Skin epidermis (tissue), 12 donors: ENCODE data around the gene KIF12.

Experiments
- H3K27ac ChIP-seq, 21 experiments: fragments of 200-600 bp; sonication (generic) in 11 of 21; one replicate each; pipeline ENCODE4 v1.5.0; 2020; ENCODE audit warnings: mild to moderate bottlenecking in 3 of 21, inconsistent platforms in 2 of 21, moderate library complexity in 2 of 21
- H3K4me3 ChIP-seq, 7 experiments: fragments of 200-600 bp; sonication (generic) in 2 of 7; one replicate each; pipeline ENCODE4 v1.5.0; 2020; ENCODE audit warnings: inconsistent platforms in 2 of 7, mild to moderate bottlenecking in 2 of 7, moderate library complexity in 1 of 7

Gene KIF12

DNA sequence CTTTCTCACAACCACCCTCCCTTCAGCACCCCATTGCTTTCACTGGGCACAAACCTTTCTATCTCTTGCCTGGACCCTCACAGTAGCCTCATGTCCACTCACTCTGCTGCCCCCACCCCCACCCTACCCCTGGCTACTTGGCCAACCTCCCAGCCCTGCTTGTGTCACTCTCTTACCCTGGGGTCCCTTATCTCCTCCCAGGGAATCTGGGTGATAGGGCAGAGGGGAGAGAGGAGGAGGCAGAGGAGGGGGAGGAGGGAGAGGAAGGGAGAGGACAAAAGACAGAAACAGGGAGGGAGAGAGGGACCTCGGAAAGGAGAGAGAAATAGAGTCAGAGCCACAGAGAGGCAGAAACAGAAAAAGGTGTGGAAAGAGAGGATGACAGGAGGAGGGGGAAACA is 25.0 kb upstream of the KIF12 start:
- H3K4me3 ChIP-seq: no peak overlapping the region
- no peak overlapping the region for H3K27ac ChIP-seq

DNA sequence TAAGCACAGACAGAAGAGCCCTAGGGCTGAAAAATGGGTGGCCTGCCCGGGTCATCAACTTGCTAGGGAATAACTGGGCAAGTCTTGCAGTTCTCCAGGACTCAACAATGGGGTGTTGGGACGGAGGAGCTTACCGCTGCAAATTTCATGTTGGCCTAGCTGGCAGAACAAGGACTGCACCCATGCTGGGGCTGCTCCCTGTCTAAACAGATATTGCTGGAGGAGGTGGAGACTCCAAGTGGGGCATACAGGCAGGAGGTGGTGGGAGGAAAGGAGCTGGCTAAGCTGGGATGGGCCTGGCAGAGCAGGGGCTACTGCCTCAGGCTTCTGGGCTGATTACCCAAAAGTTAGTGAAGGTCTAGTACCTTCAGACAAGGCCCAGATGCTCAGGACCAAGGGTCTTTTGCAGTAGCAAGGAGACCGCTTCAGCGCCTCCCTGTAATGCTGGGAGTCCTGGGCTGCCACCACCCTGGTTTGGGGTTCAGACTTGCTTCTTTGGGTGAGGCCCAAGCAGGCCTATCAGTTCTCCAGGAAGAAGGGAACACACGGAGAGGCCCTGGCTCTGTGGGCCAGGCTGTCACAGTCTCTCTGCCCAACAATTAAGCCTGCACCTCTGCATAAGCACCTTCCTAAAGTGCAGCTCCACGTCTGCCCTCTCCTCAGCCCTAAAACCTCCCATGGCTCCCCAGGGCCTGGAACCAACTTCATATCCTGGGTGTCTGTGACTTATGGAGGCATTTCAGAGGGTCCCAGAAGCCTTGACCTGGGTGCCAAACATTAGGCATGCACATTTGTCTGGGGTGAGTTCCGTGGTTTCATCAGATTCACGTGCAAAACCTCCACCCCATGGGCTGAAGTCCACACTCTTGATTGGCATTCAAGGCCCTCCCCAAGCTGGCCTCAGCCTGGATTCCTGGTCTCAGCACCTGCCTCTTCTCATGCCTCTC is 24.2 kb upstream of the KIF12 start:
- H3K27ac ChIP-seq: no peak overlapping the region
- no peak overlapping the region for H3K4me3 ChIP-seq

DNA sequence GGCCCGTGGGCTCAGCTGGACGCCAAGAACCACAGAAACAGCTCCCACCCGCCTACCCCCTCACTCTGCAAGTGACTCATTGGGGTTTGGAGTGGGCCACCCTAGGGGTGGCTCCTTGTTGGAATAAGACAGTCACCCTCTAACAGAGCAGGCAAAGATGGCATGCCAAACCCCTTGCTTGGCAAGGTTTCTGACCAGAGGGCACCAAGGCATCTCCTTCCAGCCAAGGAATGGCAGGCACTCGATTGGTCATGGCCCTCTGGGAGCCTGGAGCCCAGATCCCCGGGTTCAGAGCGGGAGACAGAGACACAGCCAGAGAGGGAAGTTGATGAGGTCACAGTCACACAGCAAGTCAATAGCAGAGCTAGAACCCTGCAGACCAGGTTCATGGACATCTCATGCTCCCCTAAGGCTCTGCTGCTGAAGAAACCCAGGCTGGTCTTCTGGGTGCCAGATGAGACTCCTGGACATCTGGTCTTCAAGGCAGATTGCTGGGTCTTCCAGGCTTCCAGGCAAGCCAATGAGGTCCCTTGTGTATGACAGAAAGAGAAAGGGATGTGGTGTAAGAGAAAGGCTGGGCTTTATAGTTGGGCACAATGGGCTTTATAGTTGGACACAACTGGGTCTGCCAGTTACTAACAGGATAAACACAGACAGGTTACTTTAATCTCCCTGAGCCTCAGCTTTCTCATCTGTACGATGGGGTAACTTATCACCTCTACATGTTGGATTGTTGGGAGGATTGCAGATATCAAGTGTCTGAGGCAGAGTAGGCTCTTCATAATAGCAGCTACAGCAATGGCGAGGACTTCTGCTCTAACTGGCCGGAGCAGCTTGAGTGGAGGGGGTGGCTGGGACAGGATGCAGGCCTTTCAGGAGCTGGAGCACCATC is 23.3 kb upstream of the KIF12 start:
- no peak overlapping the region for H3K27ac ChIP-seq
- H3K4me3 ChIP-seq: no peak overlapping the region

- no peak overlapping the region for H3K27ac ChIP-seq
- H3K4me3 ChIP-seq: no peak overlapping the region
Observed at GRCh38 chr9:114121227-114122135, 22.4 kb upstream of the KIF12 start.

GRCh38 chr9:114120192-114121014 is 21.3 kb upstream of the KIF12 start:
- H3K27ac ChIP-seq: no peak overlapping the region

GRCh38 chr9:114119242-114120191 is 20.4 kb upstream of the KIF12 start:
- Histone ChIP-seq H3K4me3 (no peak overlapping the region), H3K27ac (no peak overlapping the region)

More at GRCh38 chr9:114120192-114121014, 21.3 kb upstream of the KIF12 start:
- H3K4me3 ChIP-seq: no peak overlapping the region

DNA sequence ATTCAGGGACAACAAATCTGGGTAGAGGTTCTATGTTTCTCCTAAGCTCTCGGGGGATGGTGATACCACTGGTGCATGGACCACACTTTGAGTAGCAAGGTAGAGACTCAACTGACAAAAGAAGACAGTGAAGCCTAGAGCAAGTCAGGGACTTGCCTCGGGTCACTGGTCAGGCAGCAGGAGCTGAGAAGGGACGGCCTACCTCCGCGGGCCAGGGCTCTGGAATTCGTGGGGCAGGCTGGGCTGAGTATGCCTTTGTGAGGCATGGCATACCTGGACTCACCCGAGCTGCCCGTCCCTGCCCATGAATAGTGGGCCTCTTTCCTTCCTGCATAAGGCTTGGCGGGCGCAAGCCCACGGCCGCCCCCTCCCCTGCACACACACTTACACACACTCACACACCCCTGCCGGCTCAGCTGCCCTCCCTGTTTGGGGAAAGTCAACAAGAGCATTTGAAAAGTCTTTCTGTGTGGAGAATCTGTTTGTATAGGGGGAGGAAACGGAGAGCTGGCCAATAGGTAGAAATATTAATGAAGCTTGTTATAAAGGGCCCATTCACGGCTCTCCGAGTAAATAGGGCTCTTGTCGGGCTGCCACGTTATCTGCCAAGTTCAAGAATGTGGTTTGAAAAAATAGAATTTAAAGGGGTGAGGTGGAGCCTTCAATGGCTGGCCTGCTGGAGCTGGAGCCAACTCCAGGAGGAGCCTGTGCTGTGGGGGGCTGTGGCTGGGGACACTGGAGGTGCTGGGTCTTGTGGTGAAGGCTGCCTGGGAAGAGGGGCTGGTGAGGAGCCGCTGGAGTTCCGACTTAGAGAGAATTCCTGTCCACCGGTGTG is 19.1 kb upstream of the KIF12 start:
- Histone ChIP-seq H3K4me3 (no peak overlapping the region), H3K27ac (peak overlapping the region in 1 of 21 experiments; percentile 16)

GRCh38 chr9:114117614-114117995 is 18.5 kb upstream of the KIF12 start:
- no peak overlapping the region for H3K27ac ChIP-seq
- no peak overlapping the region for H3K4me3 ChIP-seq

GRCh38 chr9:114116126-114116747 is 17.1 kb upstream of the KIF12 start:
- Histone ChIP-seq H3K4me3 (no peak overlapping the region), H3K27ac (no peak overlapping the region)

GRCh38 chr9:114115654-114116125 is 16.6 kb upstream of the KIF12 start:
- Histone ChIP-seq H3K4me3 (no peak overlapping the region), H3K27ac (no peak overlapping the region)

DNA sequence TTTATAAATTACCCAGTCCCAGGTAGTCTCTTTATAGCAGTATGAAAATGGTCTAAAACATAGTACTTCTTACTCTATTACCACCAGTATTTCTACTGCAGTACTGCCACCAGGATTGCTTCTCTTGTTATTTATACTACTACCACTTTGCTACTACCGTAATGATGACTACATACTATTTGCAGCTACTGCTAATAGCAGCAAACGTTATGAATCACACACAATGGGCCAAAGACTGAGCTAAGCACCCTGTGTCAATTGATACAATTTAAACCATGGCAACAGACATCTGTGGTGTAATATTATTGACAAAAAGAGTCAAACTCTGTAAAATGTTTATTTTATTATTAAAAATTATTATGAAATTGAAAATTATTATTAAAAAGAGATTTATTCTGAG is 15.3 kb upstream of the KIF12 start:
- no peak overlapping the region for H3K4me3 ChIP-seq
- H3K27ac ChIP-seq: no peak overlapping the region

- H3K4me3 ChIP-seq: no peak overlapping the region
- peak overlapping the region in 2 of 21 experiments; percentile 3 to 41 for H3K27ac ChIP-seq
Observed at GRCh38 chr9:114112778-114113584, 13.9 kb upstream of the KIF12 start.

GRCh38 chr9:114112325-114112724 is 13.2 kb upstream of the KIF12 start:
- peak overlapping the region in 2 of 21 experiments; percentile 3 to 41 for H3K27ac ChIP-seq
- H3K4me3 ChIP-seq: no peak overlapping the region

GRCh38 chr9:114110180-114110579 is 11.1 kb upstream of the KIF12 start:
- no peak overlapping the region for H3K27ac ChIP-seq
- H3K4me3 ChIP-seq: no peak overlapping the region

- H3K27ac ChIP-seq: no peak overlapping the region
Observed at GRCh38 chr9:114109124-114109523, 10.0 kb upstream of the KIF12 start.

More at GRCh38 chr9:114109124-114109523, 10.0 kb upstream of the KIF12 start:
- no peak overlapping the region for H3K4me3 ChIP-seq
